GM18517 (cell line): ENCODE results near the gene SPTLC2.
"Not testable (repeated sequence)": the region's sequence is repeated elsewhere in the genome, so short reads cannot be mapped to it uniquely, and the experiment has no call there.

ENCODE experiments used
- ATAC-seq: cut with Tn5 transposase; IDR thresholded peaks from one replicate; pipeline ENCODE4 v1.9.1; 2021; ENCODE audit warnings: mild to moderate bottlenecking, moderate library complexity; ENCODE audit not compliant: unreplicated experiment

SPTLC2 gene

DNA sequence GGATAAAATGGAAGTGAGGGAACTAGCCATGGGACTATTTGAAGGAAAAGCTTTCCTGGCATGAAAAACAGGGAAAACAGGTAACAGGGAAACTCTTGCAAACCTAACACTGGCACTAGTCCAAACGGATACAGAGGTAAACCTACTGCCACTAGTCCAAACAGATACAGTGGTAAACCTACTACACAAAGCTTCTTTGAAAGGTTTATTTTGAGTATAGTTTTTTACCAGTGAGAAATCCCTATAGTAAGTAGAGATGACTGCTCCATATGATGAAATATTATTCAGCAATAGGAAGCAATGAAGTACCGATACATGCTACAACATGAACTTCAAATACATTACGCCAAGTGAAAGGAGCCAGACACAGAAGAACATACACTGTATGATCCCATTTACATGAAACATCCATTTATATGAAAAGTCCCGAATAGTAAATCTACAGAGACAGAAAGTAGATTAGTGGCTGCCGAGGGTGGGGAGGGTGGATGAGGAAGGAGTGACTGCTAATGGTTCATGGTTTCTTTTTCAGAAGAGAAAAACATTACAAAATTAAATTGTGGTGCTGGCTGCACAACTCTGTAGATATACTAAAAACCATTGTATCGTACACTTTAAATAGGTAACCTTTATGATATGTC lies 25.5 kb downstream of the SPTLC2 start:
- no peak for ATAC-seq

DNA sequence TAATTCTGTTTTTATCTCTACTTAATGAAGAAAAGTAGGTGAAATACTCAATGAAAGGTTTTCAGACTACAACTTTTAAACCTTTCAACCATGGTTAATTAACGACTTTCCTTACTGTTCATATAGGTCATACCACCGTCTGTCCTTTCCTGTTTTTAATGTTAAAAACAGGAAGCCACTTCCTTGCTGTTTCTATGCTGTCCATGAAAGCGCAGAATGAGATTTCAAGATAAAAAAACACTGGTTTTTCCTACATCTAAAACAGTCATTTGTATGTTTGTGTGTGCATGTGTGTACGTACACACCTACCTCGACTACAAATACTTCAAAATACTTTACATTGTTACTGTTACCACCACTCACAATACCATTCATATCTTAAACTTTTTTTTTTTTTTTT lies 27.3 kb downstream of the SPTLC2 start:
- ATAC-seq, result no peak

DNA sequence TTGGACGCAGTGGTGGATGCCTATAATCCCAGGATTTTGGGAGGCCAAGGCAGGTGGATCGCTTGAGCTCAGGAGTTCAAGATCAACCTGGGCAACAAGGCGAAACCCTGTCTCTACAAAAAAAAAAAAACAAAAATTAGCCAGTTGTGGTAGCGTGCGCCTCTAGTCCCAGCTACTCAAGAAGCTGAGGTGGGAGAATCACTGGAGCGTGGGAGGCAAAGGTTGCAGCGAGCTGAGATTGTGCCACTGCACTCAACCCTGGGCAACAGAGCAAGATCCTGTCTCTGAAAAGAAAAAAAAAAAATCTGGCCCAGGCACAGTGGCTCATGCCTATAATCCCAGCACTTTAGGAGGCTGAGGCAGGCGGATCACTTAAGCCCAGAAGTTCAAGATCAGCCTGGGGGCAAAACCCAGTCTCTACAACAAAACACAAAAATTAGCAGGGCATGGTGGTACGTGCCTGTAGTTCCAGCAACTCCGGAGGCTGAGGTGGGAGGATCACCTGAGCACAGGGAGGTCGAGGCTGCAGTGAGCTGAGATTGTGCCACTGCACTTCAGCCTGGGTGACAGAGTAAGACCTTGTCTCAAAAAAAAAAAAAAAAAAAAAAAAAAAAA lies 27.9 kb downstream of the SPTLC2 start:
- not testable (repeated sequence) for ATAC-seq

DNA sequence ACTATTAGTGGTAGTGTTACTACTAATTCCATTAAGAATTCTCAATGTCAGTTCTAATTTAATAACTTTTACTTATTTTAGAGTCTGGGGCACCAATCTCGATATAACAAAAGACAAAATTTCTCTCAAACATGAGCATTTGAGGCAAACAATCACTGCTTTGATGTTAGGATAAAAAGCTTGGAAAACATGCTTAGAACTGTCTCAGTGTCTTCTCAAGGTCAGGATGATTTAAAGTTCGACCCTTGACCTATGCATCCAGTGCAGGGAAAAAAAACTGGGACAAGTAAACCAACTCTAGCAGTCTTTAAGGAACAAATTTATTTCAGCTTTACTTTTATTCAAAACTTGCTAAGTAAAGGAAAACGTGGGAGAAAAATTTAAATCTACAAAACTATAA lies 31.1 kb downstream of the SPTLC2 start:
- ATAC-seq, result no peak

DNA sequence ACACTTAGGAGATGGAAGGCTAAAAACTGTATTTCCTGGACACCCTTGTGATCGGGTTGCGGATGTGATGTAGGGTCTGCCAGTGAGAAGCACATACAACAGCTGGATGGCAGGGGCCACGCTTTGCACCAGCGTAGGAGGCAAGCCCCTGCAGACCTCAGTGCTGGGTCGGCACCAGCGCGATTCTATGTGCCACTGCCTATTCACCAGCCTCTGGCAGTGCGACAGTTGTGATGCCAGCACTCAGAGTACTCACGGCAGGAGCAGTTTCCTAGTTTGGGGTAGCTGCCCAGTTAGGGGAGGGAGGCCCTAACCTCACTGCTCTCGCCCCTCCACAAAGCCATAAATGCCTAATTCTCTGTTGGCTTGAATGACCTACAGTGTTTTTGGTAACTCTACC lies 31.6 kb downstream of the SPTLC2 start:
- no peak for ATAC-seq

DNA sequence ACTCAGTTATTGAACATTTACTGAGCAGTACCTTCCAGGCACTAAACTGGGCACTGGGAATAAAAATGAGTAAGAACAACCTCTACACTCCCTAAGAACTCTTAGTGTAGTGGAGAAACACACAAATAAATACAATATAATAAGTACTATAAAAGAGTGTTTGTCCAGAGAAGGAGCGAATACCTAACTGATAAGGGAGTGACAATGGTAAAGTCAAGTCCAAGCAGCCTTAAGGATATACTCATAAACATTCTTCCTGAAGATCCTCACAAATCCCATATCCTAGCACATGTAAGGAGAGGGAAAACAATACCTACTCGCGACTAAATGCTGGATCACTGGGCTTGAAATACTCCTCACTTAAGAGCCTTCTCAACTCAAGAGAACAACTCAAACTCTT lies 32.8 kb downstream of the SPTLC2 start:
- ATAC-seq, result no peak

DNA sequence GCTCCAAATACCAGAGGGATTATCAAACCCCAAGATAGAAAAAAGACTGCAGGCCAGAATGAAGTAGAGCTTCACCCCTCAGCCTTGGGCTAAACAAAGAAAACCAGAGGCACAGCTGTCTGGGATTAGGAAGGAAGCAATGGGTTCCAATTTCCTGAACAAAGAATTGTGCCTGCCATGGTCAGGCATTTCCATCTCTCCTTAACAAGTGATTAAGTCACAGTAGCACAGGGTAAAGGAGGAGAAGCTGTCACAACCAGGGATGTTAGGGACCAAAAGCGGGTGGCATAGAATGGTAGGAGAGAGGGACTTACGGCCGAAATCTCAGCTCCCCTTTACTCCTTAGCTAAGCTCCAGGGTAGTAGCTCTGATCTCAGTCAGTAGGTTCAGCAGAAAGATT lies 33.9 kb downstream of the SPTLC2 start:
- no peak for ATAC-seq

DNA sequence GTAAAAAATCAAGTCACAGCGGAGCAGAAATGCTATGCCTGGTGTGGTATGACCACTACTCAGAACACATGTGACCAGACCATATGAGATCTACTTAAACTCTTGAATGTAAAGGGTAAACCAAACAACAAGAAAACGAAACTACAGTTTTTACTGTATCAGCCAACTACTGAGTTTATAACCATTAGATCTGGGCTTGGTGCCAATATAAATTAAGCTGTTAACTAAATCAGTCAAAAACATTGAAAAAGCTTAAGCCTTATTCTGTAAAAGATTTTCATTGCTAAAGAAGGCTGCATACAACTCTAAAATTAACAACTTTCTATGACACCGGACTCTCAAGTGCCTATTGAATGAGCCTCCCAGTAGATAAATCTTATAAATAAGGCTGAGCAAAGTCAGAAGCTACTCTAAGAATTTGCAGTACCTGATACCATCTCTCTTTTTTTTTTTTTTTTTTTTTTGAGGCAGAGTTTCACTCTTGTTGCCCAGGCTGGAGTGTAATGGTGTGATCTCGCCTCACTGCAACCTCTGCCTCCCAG lies 35.4 kb downstream of the SPTLC2 start:
- ATAC-seq, result peak; percentile 94

DNA sequence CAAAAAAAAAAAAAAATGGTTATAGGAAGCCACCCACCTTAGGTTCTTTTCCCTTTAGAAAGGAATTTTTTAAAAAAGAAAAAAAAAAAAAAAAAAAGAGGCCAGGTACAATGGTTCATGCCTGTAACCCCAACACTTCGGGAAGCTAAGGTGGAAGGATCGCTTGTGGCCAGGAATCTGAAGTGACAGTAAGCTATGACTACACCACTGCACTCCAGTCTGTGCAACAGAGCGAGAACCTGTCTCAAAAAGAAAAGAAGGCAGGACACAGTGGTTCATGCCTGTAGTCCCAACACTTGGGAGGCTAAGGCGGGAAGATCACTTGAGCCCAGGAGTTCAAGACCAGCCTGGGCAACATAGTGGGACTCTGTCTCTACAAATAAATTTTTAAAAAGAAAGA lies 36.0 kb downstream of the SPTLC2 start:
- peak; percentile 19 for ATAC-seq

DNA sequence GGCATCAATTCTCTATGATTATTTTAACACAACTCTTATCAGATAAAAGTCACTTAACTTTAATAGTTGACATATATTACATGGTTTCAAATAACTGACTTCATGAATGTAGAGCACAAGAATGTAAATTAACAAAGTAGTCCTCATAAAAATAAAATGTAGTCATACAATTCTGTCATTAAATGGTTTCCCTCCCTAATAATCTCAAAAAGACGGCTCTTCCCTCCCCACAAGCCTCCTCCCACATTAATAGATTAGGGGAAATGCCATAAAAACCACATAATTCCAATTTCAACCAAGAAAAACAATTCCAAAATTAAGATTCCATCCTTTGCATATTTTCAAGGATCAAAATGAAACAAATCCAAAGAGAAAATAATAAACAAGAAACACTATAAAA lies 36.7 kb downstream of the SPTLC2 start:
- no peak for ATAC-seq

DNA sequence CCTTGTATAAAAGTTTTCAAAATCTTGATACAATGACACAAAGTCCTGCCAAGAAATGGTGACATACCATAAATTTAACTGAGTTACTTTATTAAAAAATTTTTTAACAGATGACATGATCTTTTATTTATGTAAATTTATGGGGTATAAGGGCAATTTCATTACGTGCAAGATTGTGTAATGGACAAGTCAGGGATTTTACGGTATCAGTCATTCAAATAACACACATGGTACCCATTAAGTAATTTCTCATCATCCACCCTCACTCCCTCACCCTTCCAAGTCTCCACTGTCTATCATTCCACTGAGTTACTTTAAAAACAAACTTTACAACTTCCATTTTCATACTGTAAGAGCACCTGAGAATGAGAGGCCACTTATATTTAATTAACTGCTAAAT lies 37.4 kb downstream of the SPTLC2 start:
- no peak for ATAC-seq

DNA sequence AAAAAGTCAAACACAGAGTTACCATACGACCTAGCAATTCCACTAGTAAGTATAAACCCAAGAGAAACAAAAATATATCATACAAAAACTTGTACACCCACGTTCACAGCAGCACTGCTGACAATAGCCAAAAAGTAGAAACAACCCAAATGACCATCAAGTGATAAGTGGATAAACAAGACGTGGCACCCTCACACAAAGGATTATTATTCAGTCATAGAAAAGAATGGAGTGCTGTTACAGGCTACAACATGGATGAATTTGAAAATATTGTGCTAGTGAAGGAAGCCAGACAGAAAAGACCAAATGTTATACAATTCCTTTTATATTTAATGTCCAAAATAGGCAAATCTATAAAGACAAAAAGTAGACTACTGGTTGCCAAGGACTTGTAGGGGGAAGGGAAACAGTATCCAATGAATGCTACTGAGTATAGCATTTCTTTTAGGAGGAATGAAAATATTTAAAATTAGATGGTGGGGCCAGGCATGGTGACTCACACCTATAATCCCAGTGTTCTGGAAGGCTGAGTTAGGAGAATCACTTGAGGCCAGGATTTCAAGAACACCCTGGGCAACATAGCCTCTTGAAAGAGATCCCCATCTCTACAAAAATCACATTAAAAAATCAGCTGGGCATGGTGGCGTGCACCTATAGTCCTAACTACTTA lies 41.9 kb downstream of the SPTLC2 start:
- no peak for ATAC-seq

DNA sequence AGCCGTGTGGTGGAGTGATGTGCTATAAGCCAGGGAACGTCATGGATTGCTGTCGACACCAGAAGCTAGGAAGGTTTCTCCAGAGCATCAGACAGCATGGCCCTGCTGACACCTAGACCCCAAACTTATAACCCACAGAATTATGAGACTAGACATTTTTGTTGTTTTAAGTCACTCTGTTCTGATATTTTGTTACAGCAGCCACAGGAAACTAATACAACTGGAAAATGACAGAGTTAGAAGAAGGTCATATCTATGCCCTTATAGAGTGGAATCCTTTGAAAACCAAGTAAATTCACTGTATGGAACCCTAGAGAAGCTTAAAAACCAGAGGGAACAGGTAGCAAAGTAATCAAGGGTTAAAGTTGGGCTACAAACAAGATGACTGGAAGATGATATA lies 42.5 kb downstream of the SPTLC2 start:
- no peak for ATAC-seq

DNA sequence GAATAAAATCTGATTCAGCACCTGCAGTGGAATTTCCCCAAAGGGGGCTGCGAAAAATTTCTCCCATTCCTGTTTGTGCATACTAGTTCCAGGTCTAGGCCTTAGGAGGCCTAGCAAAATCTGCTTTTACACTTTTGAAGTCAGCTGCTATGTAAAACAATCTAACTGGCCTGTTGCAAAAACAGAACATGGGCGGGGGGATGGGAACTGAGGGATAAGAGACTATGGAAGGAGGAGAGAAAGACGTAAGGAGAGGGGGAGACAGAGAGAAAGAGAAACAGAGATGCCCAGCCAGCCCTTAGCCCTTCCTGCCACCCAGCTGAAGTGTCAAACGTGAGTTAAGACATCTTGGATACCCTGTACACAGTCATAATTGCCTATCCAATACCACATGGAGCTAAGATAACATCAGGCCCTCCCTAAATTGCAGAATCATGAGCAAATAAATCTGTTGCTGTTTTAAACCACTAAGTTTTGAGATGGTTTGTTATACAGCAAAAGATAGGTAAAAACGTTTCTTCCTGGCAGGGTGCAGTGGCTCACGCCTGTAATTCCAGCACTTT lies 45.6 kb downstream of the SPTLC2 start:
- no peak for ATAC-seq

DNA sequence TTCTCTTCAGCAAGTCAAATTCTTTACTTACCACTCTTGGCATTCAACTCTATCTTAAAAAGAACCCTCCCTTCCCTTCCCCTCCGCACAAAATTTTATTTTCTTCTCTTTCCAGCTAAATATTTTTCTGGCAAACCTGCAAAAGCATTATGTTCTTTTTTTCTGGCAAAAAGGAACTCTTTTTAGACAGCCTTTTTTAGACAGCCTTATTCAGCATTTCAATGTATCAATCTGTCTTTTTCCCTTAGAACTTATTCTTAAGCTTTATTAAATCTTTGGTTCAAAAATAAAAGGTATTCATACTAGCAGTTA lies 50.5 kb downstream of the SPTLC2 start:
- ATAC-seq, result no peak

DNA sequence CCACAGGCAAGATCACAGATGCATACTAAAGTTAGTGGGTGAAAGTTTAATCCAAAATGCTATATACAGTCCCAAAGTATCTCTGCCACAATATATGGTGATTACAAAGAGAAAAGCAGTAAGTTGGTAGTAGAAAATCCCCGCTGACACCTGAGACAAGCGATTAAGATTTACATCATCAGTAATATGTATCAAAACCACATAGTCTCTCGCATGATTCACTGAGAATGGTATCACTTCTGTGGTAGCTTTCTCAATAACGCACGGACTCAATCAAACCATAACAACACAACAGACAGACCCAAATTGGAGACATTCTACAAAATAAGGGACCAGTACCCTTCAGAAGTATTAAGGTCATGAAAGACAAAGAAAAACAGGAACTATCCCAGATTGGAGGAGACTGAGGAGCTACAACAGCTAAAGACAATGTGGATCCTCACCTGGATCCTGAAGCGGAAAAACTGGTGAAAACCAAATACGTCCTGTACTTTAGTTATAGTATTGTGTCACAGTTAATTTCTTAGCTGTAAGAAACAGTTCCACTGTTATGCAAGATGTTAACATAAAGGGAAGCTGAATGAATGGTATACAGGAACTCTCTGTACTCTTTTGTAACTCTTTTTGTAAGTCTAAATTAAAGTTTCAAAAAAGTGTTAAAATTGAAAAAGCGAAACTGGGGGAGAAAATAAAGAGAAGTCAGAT lies 51.0 kb downstream of the SPTLC2 start:
- ATAC-seq, result no peak

DNA sequence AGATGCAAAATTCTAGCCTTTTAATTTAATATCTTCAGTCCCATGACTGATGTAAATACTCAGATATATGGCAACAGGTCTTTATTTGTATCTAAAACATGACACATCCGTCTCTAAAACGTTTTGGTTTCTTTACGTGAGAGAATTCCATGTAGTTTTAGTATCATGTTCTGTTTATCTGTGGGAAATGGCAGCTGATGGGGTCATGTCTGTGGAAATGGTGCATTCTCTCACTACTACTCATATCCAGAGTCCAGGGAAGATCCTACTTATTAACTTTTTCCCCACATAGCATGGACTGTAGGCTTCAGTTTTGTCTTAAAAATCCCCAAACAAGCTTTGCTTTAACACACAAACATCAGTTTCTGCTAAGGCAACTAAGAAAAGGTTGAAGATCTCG lies 53.8 kb downstream of the SPTLC2 start:
- ATAC-seq, result no peak

DNA sequence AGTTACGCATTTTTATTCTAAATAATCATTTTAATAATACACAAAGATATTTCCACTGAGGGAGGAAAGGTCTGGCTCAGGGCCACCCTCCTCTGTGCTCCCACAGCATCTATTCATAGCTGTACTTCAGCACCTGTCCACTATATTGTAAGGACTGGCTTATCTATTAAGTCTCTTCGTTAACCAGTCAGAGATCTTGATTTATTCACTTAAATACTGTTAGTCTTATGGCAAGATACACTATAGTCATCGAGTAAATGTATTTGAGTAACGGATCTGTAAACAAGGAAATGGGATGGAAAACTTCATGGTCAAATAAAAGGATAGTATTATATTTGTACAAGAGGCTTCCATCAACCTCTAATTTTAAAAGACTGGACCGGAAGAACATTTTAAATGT lies 54.6 kb downstream of the SPTLC2 start:
- no peak for ATAC-seq

DNA sequence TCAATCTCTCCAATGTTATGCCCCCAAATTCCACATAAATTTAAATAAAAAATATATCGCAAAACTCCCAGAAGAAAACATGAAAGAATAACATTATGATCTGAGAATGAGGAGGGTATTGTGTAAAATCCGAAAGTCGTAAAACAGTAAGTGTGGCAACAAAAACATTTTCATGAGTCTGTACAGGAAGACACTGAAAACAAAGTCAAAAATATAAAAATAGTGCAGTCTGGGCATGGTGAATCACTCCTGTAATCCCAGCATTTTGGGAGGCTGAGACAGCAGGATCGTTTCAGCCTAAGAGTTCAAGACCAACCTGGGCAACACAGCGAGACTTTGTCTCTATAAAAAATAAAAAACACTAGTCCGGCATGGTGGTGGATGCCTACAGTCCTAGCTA lies 57.1 kb downstream of the SPTLC2 start:
- no peak for ATAC-seq

DNA sequence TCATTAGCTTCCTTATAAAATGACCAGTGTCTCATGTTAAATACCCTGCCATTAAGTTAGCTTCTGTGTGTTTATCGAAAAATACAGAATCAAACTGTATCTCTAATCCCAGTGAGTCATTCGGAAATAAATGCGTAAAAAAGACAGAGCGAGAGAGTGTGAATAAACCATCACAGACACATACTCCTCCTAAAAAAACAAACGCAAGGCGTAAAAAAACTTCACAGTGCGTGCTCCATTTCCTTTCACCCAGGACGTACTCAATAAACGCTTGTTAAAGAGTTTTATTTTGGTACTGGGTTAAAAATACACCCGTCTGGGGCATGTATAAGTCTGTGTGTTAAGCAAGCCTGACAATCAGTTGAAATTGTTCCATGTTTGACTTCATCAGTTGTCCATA lies 59.0 kb downstream of the SPTLC2 start:
- no peak for ATAC-seq

DNA sequence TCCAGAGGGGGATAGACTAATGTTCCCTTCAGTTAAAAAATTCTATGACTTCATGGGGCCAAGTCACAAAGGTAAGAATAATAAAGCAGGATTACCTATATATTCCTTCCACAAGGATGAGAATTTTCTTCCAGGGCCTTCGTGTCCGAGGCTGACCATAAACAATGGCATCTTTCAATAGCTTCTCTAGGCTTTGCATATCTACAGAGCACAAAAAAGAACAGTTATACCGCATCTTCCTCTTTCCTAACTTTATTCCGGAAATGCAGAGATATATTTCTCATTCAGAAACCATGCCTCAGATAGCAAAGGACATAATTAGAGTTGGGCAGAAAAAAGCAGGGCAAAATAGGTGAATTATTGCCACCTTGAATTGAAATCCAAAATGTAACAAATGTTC lies 59.5 kb downstream of the SPTLC2 start:
- ATAC-seq, result no peak
